ENCODE results near the gene FBRSL1.

- no peak for TF ChIP-seq CTCF (conservative IDR thresholded peaks at IDR 0.05; ENCODE audit: low read depth, low read length)
- no peak for TF ChIP-seq EZH2 (IDR thresholded peaks at IDR 0.05; ENCODE audit: borderline replicate concordance, low read depth, low read length, poor library complexity, severe bottlenecking)
Measured at GRCh38 chr12:132461526-132461925, 28.4 kb upstream of the FBRSL1 start.
